Endothelial cell (in vitro differentiated cells): ENCODE measurements around the gene ITCH. TPM values are rescaled to one million over a fixed set of nuclear protein-coding genes. Genes with fewer than 3 reads are reported as not detected.
"Not testable (repeated sequence)": the region's sequence is repeated elsewhere in the genome, so short reads cannot be mapped to it uniquely, and the experiment has no call there.

Experiments
- DNase-seq: peaks from one replicate; pipeline ENCODE4 v3.0.0; 2021; ENCODE audit warnings: low spot score
- H3K27ac Mint-ChIP-seq: one replicate; pipeline ENCODE4 v1.8.0; 2021; ENCODE audit warnings: mixed read lengths, inconsistent platforms; ENCODE audit not compliant: unreplicated experiment
- H3K27me3 Mint-ChIP-seq: one replicate; pipeline ENCODE4 v1.8.0; 2021; ENCODE audit warnings: mild to moderate bottlenecking, moderate library complexity, mixed read lengths, inconsistent platforms; ENCODE audit not compliant: unreplicated experiment
- H3K36me3 Mint-ChIP-seq: one replicate; pipeline ENCODE4 v1.8.0; 2021; ENCODE audit warnings: mild to moderate bottlenecking, low read depth, mixed read lengths, inconsistent platforms; ENCODE audit not compliant: unreplicated experiment
- H3K4me1 Mint-ChIP-seq: one replicate; pipeline ENCODE4 v1.8.0; 2021; ENCODE audit warnings: mild to moderate bottlenecking, mixed read lengths, inconsistent platforms; ENCODE audit not compliant: unreplicated experiment
- H3K4me3 Mint-ChIP-seq: one replicate; pipeline ENCODE4 v1.8.0; 2021; ENCODE audit warnings: mild to moderate bottlenecking, mixed read lengths, inconsistent platforms; ENCODE audit not compliant: unreplicated experiment
- H3K9me3 Mint-ChIP-seq: one replicate; pipeline ENCODE4 v1.8.0; 2021; ENCODE audit warnings: mixed read lengths, inconsistent platforms; ENCODE audit not compliant: unreplicated experiment
- CTCF ChIP-seq: fragments of 200-600 bp; sonication (generic); IDR thresholded peaks from one replicate; pipeline ENCODE4 v1.5.0; 2021; ENCODE audit warnings: antibody characterized with exemption; ENCODE audit not compliant: unreplicated experiment
- total RNA-seq: library from RNA; stranded (reverse); fragmentation: NEBNext Ultra II Directional; extraction: Animal tissue kit (Norgen Biotek cat#: 25700); gene quantifications from one replicate; pipeline ENCODE4 v1.2.1, GENCODE V29; 2021; ENCODE audit not compliant: unreplicated experiment

ITCH gene
- total RNA-seq, 1 donor from 2014 or later: 46.8 TPM

GRCh38 chr20:34421766-34422466 lies 58.8 kb downstream of the ITCH start:
- no peak overlapping the region for H3K27ac Mint-ChIP-seq
- H3K9me3 Mint-ChIP-seq: no peaks in the 10 kb centered on the region
- H3K4me1 Mint-ChIP-seq: peaks cover 15% of the 10 kb centered on the region
- H3K27me3 Mint-ChIP-seq: no peaks in the 10 kb centered on the region
- H3K4me3 Mint-ChIP-seq: no peak overlapping the region
- no peak for DNase-seq
- no peak for TF ChIP-seq CTCF
- H3K36me3 Mint-ChIP-seq: peaks cover 14% of the 10 kb centered on the region

GRCh38 chr20:34425032-34425690 lies 62.1 kb downstream of the ITCH start:
- not testable (repeated sequence) for DNase-seq, H3K27me3 Mint-ChIP-seq, H3K9me3 Mint-ChIP-seq
- Mint-ChIP-seq H3K27ac (peak overlapping the region; percentile 57), H3K4me1 (peaks cover 15% of the 10 kb centered on the region), H3K4me3 (peak overlapping the region; percentile 19), H3K36me3 (peaks cover 14% of the 10 kb centered on the region)

GRCh38 chr20:34426026-34426425 lies 63.0 kb downstream of the ITCH start:
- DNase-seq: no peak
- Mint-ChIP-seq H3K4me1 (peaks cover 15% of the 10 kb centered on the region), H3K4me3 (peak overlapping the region; percentile 40), H3K9me3 (no peaks in the 10 kb centered on the region), H3K27me3 (peaks cover 4% of the 10 kb centered on the region), H3K36me3 (peaks cover 16% of the 10 kb centered on the region), H3K27ac (no peak overlapping the region)
- no peak for TF ChIP-seq CTCF

GRCh38 chr20:34427331-34427730 lies 64.3 kb downstream of the ITCH start:
- H3K27ac Mint-ChIP-seq: no peak overlapping the region
- H3K36me3 Mint-ChIP-seq: peaks cover 17% of the 10 kb centered on the region
- peaks cover 15% of the 10 kb centered on the region for H3K4me1 Mint-ChIP-seq

DNA sequence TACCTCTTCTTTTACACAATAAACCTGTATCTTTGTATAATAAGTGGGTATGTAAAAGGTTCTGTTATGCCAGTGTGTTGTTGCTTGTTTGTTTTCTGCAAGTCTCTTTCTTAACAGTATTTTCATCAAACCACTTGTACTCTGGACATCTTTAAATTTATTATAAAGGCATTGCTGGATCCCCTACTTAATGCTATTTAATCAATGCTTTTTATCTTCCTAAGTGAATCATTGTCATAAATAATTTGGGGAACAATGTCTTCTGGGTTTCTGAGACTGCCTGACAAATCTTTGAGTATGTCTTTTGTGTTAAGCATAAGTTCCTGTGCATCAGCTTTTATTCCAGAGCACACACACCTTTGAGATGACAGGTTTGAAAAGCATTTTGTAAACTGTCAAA lies 64.7 kb downstream of the ITCH start:
- Mint-ChIP-seq H3K4me3 (no peak overlapping the region), H3K9me3 (no peaks in the 10 kb centered on the region), H3K27ac (no peak overlapping the region), H3K36me3 (peaks cover 17% of the 10 kb centered on the region), H3K4me1 (peaks cover 15% of the 10 kb centered on the region), H3K27me3 (peaks cover 6% of the 10 kb centered on the region)
- no peak for DNase-seq
- no peak for TF ChIP-seq CTCF

More at GRCh38 chr20:34427331-34427730, 64.3 kb downstream of the ITCH start:
- Mint-ChIP-seq H3K27me3 (peaks cover 6% of the 10 kb centered on the region), H3K9me3 (no peaks in the 10 kb centered on the region), H3K4me3 (no peak overlapping the region)
- no peak for DNase-seq
- no peak for TF ChIP-seq CTCF
